Measurements from ENCODE around the gene XPNPEP2. TPM values are rescaled to one million over a fixed set of nuclear protein-coding genes. Genes with fewer than 3 reads are reported as not detected.
"Not testable (repeated sequence)": the region's sequence is repeated elsewhere in the genome, so short reads cannot be mapped to it uniquely, and the experiment has no call there.

XPNPEP2 gene
- total RNA-seq, 2 experiments from 2014 or later = 1.6 to 1.7 TPM

DNA sequence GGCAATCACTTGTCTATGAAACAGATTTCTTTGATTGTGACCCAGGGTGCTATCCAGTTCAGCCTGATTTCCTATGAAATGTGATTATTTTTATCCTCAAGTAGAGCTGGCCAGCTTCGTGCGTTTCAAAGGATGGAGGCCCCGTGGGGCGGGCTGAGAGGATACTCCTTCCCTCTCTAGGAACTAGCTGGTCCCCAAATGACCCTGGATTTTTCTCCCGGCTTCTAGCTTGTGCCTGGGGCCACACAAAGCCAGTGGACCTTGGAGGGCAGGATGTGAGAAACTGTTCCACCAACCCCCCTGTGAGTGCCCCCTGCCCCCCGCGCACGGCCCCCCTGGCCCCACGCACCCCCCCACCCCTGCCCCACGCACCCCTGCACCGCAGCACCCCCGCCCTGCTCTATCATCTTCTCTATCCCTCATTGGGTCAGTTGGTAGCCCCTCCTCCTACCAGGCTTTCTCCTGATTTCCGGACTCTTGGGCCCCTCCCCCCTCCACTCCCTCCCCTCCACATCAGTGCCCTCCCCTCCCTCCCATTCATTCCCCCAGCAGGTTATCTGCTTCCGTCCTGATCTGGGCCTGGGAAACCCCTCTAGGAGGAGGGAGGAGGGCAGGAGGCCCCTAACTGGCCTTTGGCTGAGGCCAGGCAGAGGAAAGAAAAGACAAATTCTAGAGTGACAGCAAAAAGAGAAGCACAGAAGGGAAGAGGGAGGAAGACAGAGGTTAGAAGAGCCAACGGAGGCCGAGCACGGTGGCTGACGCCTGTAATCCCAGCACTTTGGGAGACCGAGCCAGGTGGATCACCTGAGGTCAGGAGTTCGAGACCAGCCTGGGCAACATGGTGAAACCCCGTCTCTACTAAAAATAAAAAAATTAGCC lies 3.3 kb downstream of the XPNPEP2 start:
- ATAC-seq (no peak), DNase-seq (no peak)
- no peaks in the 10 kb centered on the region for H3K9me3 Mint-ChIP-seq (ENCODE audit: insufficient read depth)
- H3K36me3 Mint-ChIP-seq (ENCODE audit: low read depth) = no peaks in the 10 kb centered on the region
- H3K4me3 Mint-ChIP-seq = peak overlapping the region; percentile 15
- H3K4me1 Mint-ChIP-seq (ENCODE audit: low read depth) = peaks cover 75% of the 10 kb centered on the region
- no peaks in the 10 kb centered on the region for H3K27me3 Mint-ChIP-seq (ENCODE audit: low read depth)
- H3K27ac Mint-ChIP-seq = peak overlapping the region; percentile 96
- ChIA-PET POLR2A (interaction anchor here (3.0 kb wide), 1 partner anchor 38 kb away, joined by 20 read pairs; the partner anchor contains the start of gene SASH3), CTCF (no interaction called here)

DNA sequence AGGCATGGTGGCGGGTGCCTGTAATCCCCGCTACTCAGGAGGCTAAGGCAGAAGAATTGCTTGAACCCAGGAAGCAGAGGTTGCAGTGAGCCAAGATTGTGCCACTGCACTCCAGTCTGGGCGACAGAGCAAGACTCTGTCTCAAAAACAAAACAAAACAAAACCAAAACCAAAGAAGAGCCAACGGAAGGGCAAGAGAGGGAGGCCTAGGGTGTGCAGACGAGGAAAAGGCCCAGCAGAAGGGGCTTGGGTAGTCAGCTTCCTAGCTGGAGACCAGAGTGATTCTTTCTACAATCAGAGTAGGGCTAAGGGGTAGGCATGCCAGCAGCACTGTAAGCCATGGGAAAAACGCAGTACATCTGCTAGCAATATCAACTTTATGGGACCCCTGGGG lies 4.0 kb downstream of the XPNPEP2 start:
- H3K27me3 Mint-ChIP-seq (ENCODE audit: low read depth); H3K36me3 Mint-ChIP-seq (ENCODE audit: low read depth); H3K9me3 Mint-ChIP-seq (ENCODE audit: insufficient read depth); CTCF ChIA-PET; DNase-seq: not testable (repeated sequence)
- H3K27ac Mint-ChIP-seq = peak overlapping the region; percentile 96
- H3K4me1 Mint-ChIP-seq (ENCODE audit: low read depth) = peaks cover 74% of the 10 kb centered on the region
- peak; percentile 18 for ATAC-seq
- POLR2A ChIA-PET = interaction anchor here (3.0 kb wide), 1 partner anchor 38 kb away, joined by 20 read pairs; the partner anchor contains the start of gene SASH3
- peak overlapping the region; percentile 15 for H3K4me3 Mint-ChIP-seq

DNA sequence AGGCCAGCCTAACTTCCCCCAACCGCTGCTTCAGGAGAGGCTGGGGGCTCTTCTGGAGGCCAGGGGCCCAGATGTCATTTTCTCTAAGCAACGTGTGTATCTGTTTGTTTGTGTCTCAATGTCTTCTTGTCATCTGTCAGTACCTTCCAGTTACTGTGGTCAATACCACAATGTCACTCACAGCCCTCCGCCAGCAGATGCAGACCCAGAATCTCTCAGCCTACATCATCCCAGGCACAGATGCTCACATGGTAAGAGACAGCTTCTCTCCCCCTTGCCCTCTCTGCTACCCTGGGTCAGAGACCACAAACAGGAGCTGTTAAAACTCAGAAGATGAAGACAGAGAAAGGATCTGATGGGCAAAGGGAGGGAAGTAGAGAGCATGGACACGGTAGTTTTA lies 5.0 kb downstream of the XPNPEP2 start:
- Mint-ChIP-seq H3K27me3 (ENCODE audit: low read depth) (no peaks in the 10 kb centered on the region), H3K9me3 (ENCODE audit: insufficient read depth) (no peaks in the 10 kb centered on the region), H3K27ac (peak overlapping the region; percentile 96), H3K36me3 (ENCODE audit: low read depth) (no peaks in the 10 kb centered on the region), H3K4me3 (peak overlapping the region; percentile 46), H3K4me1 (ENCODE audit: low read depth) (peaks cover 69% of the 10 kb centered on the region)
- ChIA-PET POLR2A (interaction anchor here (0.9 to 3.0 kb wide), 8 partner anchors 12 to 39 kb away, joined by 4 to 20 read pairs (median 6); partner anchors contain the start of gene SASH3), CTCF (interaction anchor here (0.9 to 2.0 kb wide), 7 partner anchors 10 to 79 kb away, joined by 3 to 10 read pairs (median 6); no protein-coding TSS in a partner anchor)
- peak; percentile 69 for ATAC-seq
- peak; percentile 60 for DNase-seq

DNA sequence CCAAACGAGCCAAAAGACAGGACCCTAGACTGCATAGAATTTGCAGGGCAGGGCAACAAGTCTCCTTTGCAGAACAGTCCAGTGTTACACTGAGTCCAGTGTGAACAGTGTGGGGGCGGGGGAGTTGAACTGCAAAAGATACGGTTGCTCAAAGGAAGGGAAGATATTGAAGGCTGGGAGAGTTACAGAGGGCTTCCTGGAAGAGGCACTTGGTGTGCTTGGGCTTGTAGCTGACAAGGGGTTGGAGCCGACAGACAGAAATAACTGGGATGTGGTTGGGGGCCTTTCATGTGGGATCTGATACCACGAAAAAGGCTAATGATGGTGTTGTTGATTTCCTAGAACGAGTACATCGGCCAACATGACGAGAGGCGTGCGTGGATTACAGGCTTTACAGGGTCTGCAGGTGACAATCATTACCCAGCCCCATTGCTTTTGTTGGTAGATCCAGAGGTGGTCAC lies 6.1 kb downstream of the XPNPEP2 start:
- no peaks in the 10 kb centered on the region for H3K36me3 Mint-ChIP-seq (ENCODE audit: low read depth)
- H3K27ac Mint-ChIP-seq = peak overlapping the region; percentile 96
- H3K27me3 Mint-ChIP-seq (ENCODE audit: low read depth) = no peaks in the 10 kb centered on the region
- H3K9me3 Mint-ChIP-seq (ENCODE audit: insufficient read depth) = no peaks in the 10 kb centered on the region
- ATAC-seq = peak; percentile 76
- peaks cover 63% of the 10 kb centered on the region for H3K4me1 Mint-ChIP-seq (ENCODE audit: low read depth)
- peak overlapping the region; percentile 58 for H3K4me3 Mint-ChIP-seq
- peak; percentile 84 for DNase-seq
- ChIA-PET POLR2A (interaction anchor here (0.9 to 3.0 kb wide), 9 partner anchors 11 to 36 kb away, joined by 3 to 20 read pairs (median 6); partner anchors contain the start of gene SASH3), CTCF (interaction anchor here (0.9 to 2.6 kb wide), 9 partner anchors 8 to 78 kb away, joined by 3 to 10 read pairs (median 6); partner anchors contain the start of gene SASH3)

DNA sequence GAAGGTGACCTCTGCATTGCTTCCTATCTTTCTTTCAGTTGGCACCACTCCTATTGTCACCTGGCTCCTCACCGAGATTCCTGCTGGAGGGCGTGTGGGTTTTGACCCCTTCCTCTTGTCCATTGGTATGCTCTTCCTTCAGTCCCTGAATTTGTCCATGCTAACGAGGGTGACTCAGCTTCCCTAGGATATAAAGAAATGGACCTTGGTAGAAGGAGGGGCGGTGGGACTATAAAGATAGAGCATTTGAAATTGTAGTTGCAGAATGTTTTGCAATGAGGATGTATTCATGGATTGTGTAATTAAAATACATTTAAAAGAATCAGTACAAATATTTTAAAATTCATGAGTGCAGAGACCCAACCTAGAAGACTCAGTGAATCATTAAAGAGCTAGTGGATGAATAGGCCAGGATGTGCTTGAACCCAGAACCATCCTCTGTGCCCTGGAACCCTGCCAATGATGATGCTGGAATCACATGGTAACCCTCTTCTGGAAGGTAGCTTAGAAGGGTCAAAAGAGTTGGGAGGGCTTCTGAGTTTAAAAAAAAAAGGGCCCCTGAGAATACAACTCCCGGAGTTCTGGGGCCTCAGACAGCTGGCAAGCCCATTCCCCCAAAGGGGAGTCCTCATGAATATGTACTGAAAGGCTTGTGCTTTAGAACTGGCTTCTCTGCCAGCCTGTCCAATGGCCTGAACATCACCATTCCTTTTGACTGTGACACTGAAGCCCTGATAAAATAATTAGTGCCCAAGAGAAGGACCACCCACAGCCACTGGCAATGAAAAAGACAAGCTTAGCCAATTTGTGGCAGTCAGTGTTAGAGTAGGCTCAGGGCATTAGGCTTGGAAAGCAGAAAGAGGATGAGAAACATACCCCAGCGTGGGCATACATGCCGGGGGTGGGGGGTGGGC lies 8.0 kb downstream of the XPNPEP2 start:
- Mint-ChIP-seq H3K27ac (no peak overlapping the region), H3K27me3 (ENCODE audit: low read depth) (no peaks in the 10 kb centered on the region), H3K36me3 (ENCODE audit: low read depth) (no peaks in the 10 kb centered on the region), H3K4me1 (ENCODE audit: low read depth) (peaks cover 60% of the 10 kb centered on the region), H3K9me3 (ENCODE audit: insufficient read depth) (no peaks in the 10 kb centered on the region), H3K4me3 (no peak overlapping the region)
- no peak for ATAC-seq
- no peak for DNase-seq
- CTCF ChIA-PET = interaction anchor here (1.3 to 2.6 kb wide), 4 partner anchors 8 to 34 kb away, joined by 4 to 8 read pairs (median 6); partner anchors contain the start of gene SASH3
- POLR2A ChIA-PET = interaction anchor here (0.6 to 2.7 kb wide), 5 partner anchors 13 to 33 kb away, joined by 3 to 9 read pairs (median 4); partner anchors contain the start of gene SASH3

DNA sequence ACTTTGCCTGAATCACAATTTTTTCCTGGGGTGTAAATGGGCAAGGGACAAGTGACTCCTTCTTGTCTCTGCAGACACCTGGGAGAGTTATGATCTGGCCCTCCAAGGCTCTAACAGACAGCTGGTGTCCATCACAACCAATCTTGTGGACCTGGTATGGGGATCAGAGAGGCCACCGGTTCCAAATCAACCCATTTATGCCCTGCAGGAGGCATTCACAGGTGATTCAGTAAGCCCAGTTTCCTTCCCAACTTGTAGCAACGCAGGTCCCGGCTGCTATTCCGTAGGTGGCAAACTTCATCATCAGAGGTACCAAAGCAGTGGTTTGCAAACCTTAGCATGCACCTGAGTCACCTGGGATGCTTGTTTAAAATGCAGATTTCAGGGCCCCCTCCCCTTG lies 8.8 kb downstream of the XPNPEP2 start:
- ATAC-seq = no peak
- Mint-ChIP-seq H3K4me1 (ENCODE audit: low read depth) (peaks cover 58% of the 10 kb centered on the region), H3K4me3 (no peak overlapping the region), H3K27ac (no peak overlapping the region), H3K27me3 (ENCODE audit: low read depth) (no peaks in the 10 kb centered on the region), H3K9me3 (ENCODE audit: insufficient read depth) (no peaks in the 10 kb centered on the region), H3K36me3 (ENCODE audit: low read depth) (no peaks in the 10 kb centered on the region)
- no peak for DNase-seq
- CTCF ChIA-PET = interaction anchor here (1.5 to 2.6 kb wide), 3 partner anchors 12 to 33 kb away, joined by 4 to 8 read pairs (median 6); partner anchors contain the start of gene SASH3
- POLR2A ChIA-PET = no interaction called here

DNA sequence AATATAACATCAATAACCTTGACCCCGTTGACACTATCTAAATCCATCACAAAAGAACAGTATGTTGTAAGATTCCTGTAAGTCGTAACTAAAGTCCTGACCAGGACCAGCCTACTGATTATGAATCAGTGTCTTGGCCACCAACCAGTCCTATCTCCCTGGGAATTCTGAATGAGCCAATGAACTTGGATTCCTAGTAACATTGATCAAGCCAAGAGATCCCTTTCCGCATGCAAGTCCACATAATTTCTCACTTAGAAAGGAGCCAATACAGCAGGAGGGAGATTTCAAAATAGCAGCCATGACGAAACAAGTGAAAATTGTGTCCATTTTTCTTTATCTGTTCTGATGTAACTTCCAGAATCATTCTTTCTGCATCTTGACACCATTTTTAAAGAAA lies 9.5 kb downstream of the XPNPEP2 start:
- Mint-ChIP-seq H3K4me3 (no peak overlapping the region), H3K4me1 (ENCODE audit: low read depth) (peaks cover 55% of the 10 kb centered on the region), H3K36me3 (ENCODE audit: low read depth) (no peaks in the 10 kb centered on the region), H3K9me3 (ENCODE audit: insufficient read depth) (no peaks in the 10 kb centered on the region), H3K27me3 (ENCODE audit: low read depth) (no peaks in the 10 kb centered on the region), H3K27ac (no peak overlapping the region)
- ATAC-seq = no peak
- ChIA-PET POLR2A (no interaction called here), CTCF (no interaction called here)
- no peak for DNase-seq

DNA sequence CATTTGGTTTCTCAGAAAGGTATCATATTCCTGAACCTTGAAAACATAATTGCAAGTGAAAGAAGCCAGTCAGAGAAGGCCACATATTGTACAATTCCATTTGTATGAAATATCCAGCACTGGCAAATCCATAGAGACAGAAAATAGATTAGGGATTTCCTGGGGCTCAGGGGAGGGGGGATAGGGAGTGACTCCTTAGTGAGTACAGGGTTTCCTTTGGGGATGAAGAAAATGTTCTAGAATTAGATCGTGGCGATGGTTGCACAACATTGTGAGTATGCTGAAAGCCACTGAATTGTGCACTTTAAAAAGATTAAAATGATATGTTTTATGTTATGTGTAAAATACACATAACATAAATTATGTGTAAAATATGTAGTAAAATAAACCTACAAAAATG lies 10.3 kb downstream of the XPNPEP2 start:
- CTCF ChIA-PET = no interaction called here
- H3K36me3 Mint-ChIP-seq (ENCODE audit: low read depth) = no peaks in the 10 kb centered on the region
- peaks cover 55% of the 10 kb centered on the region for H3K4me1 Mint-ChIP-seq (ENCODE audit: low read depth)
- H3K4me3 Mint-ChIP-seq = no peak overlapping the region
- DNase-seq = no peak
- POLR2A ChIA-PET = no interaction called here
- ATAC-seq = no peak
- H3K27me3 Mint-ChIP-seq (ENCODE audit: low read depth) = no peaks in the 10 kb centered on the region
- no peaks in the 10 kb centered on the region for H3K9me3 Mint-ChIP-seq (ENCODE audit: insufficient read depth)
- H3K27ac Mint-ChIP-seq = no peak overlapping the region

DNA sequence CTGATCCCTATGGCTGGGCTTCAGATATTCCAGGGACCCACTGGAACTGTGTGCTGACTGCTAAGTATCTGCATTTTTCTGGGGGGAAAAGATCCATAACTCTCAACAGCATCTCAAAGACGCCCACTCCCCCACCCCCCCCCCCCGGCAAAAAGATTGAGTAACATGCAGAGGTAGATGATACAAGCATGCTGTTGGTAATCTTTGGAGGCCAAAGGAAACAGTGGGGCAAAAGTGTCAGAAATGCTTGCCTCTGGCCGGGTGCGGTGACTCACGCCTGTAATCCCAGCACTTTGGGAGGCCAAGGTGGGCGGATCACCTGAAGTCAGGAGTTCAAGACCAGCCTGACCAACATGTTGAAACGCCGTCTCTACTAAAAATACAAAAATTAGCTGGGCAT lies 12.2 kb downstream of the XPNPEP2 start:
- ChIA-PET CTCF (interaction anchor here (1.1 to 1.2 kb wide), 2 partner anchors 89 to 150 kb away, joined by 3 read pairs; no protein-coding TSS in a partner anchor), POLR2A (no interaction called here)
- no peak for ATAC-seq
- Mint-ChIP-seq H3K27me3 (ENCODE audit: low read depth) (no peaks in the 10 kb centered on the region), H3K27ac (no peak overlapping the region), H3K4me1 (ENCODE audit: low read depth) (peaks cover 55% of the 10 kb centered on the region), H3K4me3 (no peak overlapping the region), H3K36me3 (ENCODE audit: low read depth) (no peaks in the 10 kb centered on the region), H3K9me3 (ENCODE audit: insufficient read depth) (no peaks in the 10 kb centered on the region)
- DNase-seq = no peak

DNA sequence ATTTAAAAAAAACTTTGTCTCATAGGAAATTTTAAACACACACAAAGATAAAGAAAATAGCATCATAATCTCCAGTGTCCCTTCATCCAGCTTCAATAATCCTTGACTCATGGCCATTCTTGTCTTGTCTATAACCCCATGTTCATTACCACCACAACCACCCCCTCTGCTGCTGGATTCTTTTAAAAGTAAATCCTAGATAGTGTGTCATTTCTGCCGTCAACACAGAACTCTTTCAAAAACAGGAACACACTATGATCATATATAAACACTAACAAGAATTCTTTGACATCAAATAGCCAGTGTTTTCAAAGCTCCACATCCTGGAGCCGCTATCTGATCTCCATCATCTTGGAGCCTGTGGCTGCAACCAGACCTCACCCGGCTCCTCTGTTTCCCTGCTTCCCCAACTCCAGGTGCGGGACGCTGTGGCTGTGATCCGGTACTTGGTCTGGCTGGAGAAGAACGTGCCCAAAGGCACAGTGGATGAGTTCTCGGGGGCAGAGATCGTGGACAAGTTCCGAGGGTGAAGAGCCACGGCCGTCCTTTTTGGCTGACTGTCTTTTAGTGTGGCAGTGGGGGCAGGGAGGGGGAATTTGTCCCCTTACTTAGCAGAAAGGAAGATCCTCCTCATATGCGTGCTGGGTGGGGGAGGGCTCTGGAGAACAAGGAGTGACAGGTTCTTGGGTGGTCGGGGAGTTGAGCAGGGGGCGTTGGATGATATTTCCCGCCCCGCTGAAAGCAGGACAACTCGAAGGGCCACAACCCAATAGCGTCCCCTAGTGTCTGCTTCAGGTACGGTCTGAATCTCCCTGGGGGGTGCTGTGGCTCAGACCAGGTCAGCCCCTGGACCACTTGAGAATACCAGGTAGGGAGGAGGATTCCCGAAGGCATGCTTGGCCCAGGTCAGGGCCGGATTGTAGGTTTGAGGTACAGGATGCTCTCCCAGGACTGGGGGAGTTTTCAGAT lies 15.6 kb downstream of the XPNPEP2 start:
- ATAC-seq (no peak), DNase-seq (no peak)
- Mint-ChIP-seq H3K4me1 (ENCODE audit: low read depth) (peaks cover 69% of the 10 kb centered on the region), H3K9me3 (ENCODE audit: insufficient read depth) (no peaks in the 10 kb centered on the region), H3K27ac (peak overlapping the region; percentile 54), H3K4me3 (peak overlapping the region; percentile 8), H3K36me3 (ENCODE audit: low read depth) (no peaks in the 10 kb centered on the region), H3K27me3 (ENCODE audit: low read depth) (no peaks in the 10 kb centered on the region)
- CTCF ChIA-PET = interaction anchor here (0.9 to 4.1 kb wide), 23 partner anchors 8 to 156 kb away, joined by 3 to 23 read pairs (median 6); partner anchors contain the start of genes APLN, SASH3 and XPNPEP2
- POLR2A ChIA-PET = interaction anchor here (0.6 to 8.0 kb wide), 5 partner anchors 18 to 152 kb away, joined by 3 to 165 read pairs (median 3); partner anchors contain the start of genes SASH3 and UTP14A
